Stimulated activated CD8-positive, alpha-beta memory T cell treated with anti-CD3 and anti-CD28 coated beads, Interleukin-15, amount 100 ng/mL, for 48 hours (primary cell): ENCODE results near the gene RNPEPL1.
"Not testable (repeated sequence)": the region's sequence is repeated elsewhere in the genome, so short reads cannot be mapped to it uniquely, and the experiment has no call there.

Experiments used
- DNase-seq, 2 donors: peaks; one replicate each; pipeline ENCODE4 v3.0.0-alpha.2; 2020; ENCODE audit warnings: low read depth in 2 of 2

The RNPEPL1 gene, protein sequence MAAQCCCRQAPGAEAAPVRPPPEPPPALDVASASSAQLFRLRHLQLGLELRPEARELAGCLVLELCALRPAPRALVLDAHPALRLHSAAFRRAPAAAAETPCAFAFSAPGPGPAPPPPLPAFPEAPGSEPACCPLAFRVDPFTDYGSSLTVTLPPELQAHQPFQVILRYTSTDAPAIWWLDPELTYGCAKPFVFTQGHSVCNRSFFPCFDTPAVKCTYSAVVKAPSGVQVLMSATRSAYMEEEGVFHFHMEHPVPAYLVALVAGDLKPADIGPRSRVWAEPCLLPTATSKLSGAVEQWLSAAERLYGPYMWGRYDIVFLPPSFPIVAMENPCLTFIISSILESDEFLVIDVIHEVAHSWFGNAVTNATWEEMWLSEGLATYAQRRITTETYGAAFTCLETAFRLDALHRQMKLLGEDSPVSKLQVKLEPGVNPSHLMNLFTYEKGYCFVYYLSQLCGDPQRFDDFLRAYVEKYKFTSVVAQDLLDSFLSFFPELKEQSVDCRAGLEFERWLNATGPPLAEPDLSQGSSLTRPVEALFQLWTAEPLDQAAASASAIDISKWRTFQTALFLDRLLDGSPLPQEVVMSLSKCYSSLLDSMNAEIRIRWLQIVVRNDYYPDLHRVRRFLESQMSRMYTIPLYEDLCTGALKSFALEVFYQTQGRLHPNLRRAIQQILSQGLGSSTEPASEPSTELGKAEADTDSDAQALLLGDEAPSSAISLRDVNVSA

DNA sequence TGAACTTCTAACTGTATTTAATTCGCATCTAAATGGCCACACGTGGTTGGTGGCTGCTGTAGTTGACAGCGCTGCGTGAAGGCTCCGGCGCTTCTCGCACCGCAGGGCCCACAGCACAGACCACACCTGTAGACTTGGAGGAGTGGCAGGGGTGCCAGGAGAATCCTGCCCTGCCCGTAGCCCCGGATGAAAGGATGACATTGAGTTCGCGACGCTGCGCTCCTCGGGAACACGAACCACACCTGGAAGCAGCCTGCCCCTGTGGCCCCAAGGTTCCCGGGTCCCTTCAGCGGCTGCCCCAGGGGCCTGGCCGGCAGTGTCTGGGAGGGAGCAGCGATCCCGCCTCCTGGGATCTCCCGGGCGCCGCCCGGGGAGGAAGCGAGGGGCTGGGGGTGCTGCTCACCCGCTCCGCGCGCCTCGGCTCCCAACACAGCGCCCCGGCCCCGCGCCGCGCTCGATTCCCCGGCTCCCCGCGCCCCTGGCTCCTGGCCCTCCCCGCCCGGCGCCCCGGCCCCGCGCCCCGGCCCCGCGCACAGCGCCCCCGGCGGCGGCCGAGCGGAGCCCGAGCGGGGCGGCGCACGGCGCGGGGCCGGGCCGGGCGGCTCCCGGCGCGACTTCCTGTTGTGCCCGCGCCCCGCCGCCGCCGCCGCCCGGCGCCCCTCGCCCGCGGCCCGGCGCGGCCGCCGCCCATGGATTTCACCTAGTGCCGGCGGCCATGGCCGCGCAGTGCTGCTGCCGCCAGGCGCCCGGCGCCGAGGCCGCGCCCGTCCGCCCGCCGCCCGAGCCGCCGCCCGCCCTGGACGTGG is at the start of gene RNPEPL1:
Gene RNPEPL1, plus strand, starts transcription at position 613 of the 806 bp plus-strand sequence. Its CDS starts 103 bp downstream, at position 716.
- DNase-seq: peak in 1 of 2 donors; percentile 37

- no peak for DNase-seq
Measured at GRCh38 chr2:240518981-240519380, 49.3 kb upstream of the RNPEPL1 start.

DNA sequence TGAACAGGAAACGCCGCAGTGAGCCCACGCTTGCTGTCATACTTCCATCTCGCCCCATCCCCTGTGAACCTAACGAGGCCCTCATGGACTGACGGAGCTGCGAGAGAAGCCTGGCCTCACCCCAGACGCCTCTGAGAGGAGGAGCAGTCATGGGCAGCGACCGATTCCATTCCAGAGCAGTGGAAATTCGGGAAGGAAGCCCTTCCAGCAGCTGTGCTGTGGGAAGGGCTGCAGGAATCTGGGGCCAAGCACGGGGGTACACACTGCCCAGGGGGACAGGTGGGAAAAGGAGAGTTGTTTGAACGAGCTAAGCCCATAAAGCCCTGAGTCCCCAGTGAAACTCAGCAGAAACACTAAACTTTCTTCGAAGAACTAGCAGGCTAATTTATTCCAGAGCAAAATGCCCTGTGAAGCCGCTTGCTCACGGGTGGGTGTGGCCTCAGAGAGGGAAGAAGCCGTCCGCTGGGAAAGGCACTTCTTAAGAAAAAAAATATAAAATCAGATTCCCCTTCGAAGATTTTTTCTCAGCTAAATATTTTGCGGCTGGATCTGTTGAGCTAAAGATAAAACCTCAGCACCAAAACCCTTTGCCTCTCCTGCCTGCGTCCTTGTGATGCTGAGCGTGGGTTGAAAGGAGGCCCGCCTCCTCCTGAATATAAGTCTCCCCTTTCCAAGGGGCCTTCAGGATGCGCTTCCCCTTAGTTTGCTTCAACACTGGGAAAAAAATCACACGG is 48.7 kb upstream of the RNPEPL1 start:
- DNase-seq: no peak

DNA sequence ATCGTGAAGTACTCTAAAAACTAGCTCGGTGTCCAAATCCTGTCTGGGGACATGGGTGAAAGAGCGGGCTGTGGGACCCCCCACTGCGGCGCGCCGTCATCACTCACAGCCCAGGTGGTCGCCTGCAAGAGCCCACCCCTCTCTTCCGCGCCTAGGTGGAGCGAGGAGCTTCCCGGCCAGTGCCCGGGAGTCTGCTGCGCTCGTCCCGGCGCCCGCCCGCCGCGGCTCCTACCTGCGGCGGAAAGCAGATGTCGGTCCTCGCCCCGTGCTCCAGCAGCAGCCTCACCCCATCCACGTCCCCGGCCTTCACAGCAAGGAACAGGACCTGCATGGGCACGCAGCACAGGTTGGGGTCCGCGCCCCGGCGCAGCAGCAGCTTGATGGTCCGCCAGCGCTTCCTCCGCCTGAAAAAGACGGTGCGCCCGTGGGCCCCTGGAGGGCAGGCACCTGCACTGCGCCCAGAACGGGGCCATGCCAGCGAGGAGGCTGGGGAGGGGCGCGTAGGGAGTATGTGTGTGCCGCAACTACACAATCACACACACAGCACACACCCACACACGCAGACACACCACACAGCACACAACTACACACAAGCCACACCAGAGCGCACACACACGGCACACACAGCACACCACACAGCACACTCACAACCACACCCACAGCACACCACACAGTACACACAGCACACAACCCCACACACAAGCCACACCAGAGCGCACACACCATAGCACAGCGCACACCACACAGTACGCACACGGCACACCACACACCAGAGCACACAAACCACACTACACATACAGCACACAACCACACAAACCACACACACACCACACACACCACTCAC is 47.9 kb upstream of the RNPEPL1 start:
- no peak for DNase-seq

GRCh38 chr2:240520974-240521350 is 47.3 kb upstream of the RNPEPL1 start:
- no peak for DNase-seq

- not testable (repeated sequence) for DNase-seq
Measured at GRCh38 chr2:240521885-240522284, 46.4 kb upstream of the RNPEPL1 start.

- DNase-seq: no peak
Measured at GRCh38 chr2:240522406-240522805, 45.9 kb upstream of the RNPEPL1 start.

DNA sequence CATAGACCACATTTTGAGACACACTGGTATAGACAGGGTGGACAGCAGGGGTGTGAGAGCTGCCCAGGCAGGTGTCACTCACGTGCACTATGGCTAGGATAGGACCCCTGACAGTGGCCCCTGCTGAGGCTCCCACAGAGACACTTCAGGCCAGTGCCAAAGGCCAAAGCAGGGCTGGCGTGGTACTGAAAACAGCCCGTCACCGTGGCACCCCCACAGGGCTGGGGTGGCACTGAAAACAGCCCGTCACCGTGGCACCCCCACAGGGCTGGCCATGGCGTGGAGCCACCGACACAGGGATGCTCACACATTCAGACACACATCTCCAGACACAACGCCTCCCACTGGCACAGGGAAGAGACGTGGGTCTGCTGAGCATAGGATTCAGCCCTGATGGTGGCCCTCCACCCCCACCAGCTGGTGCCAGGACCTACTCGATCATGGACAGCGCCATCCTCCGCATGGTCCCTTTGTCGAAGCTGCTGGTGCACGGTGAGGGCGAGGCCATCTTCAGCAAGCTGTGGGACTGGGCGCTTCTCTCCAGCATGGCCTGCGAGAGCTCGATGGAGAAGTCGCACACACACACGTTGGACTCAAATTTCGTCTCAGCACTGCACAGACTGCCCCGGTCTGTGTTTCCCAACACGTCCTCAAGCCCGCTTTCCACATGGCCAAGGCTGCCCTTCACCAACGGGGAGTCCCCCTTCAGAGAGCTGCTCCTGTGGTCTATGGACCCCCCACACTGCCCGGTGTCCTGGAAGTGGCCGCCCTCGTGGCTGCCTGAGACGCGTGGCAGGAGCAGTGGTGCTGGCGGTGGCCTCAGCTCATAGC is 44.6 kb upstream of the RNPEPL1 start:
- DNase-seq: no peak

- no peak for DNase-seq
Measured at GRCh38 chr2:240524963-240525718, 43.1 kb upstream of the RNPEPL1 start.

GRCh38 chr2:240525802-240526201 is 42.5 kb upstream of the RNPEPL1 start:
- no peak for DNase-seq

GRCh38 chr2:240526521-240526920 is 41.8 kb upstream of the RNPEPL1 start:
- no peak for DNase-seq

DNA sequence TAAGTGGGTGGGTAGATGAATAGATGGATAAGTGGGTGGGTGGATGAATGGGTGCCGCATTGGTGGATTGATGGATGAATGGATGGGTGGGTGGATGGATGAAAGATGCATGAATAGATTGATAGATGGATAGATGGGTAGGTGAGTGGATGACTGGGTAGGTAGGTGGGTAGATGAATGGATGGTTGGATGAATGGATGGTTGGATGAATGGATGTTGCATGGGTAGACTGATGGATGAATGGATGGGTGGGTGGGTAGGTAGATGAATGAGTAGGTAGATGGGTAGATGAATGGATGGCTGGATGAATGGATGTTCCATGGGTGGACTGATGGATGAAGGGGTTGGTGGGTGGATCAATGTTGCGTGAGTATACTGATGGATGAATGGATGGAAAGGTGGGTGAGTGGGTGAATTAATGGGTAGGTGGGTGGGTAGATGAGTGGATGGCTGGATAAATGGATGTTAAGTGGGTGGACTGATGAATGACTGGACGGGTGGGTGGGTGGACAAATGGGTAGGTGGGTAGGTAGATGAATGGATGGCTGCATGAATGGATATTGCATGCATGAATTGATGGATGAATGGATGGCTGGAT is 41.0 kb upstream of the RNPEPL1 start:
- no peak for DNase-seq

GRCh38 chr2:240528406-240529040 is 39.8 kb upstream of the RNPEPL1 start:
- no peak for DNase-seq

GRCh38 chr2:240529344-240529999 is 38.8 kb upstream of the RNPEPL1 start:
- no peak for DNase-seq

- no peak for DNase-seq
Measured at GRCh38 chr2:240530181-240530580, 38.1 kb upstream of the RNPEPL1 start.

GRCh38 chr2:240531038-240531437 is 37.2 kb upstream of the RNPEPL1 start:
- DNase-seq: no peak

DNA sequence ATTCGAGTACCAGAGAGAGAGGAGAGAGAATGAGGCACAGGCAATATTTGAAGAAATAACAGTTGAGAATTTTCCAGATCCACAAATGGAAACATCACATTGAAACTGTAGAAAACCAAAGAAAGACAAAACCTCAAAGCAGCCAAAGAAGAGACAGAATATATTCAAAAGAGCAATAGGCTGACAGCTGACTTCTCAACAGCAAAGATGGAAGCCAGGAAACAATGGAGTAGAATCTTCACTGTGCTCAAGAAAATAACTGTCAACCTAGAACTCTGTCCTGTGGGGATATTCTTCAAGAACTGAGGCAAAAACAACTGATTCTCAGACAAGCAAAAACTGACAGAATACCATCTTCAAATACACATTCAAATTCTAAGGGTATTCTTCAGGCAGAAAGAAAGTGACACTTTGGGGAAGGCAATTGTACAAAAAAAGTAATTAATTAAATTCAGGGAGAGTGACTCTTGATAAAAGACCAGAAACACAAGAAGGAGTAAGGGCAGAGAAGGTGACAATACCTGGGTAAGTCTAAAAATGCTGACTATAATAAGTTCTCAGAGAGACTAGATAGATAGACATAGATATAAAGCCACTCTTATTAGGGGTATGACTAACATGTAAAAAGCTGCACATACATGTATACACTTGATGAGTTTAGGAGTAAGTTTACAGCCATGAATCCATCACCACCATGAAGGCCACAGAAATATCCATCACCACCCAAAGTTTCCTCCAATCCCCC is 36.1 kb upstream of the RNPEPL1 start:
- DNase-seq: no peak
